Upper lobe of left lung (tissue), 4 donors: ENCODE results near the gene CYCS.

Source experiments
- EP300 ChIP-seq, 4 donors: sonication (generic); formaldehyde crosslinking; IDR thresholded peaks; one replicate each; pipeline ENCODE4 v1.5.1; 2017; ENCODE audit warnings: antibody characterized with exemption in 4 of 4, control low read depth in 2 of 4
- TF ChIP-seq, protein P1 (sequence below), 6 experiments: fragments of 450-650 bp in 4 of 6; fragments of 200-600 bp in 2 of 6; sonication (generic) in 2 of 6; IDR thresholded peaks; one replicate each; pipeline ENCODE4 v1.5.1; 2016 to 2019; ENCODE audit warnings: antibody characterized with exemption in 6 of 6

DNA sequence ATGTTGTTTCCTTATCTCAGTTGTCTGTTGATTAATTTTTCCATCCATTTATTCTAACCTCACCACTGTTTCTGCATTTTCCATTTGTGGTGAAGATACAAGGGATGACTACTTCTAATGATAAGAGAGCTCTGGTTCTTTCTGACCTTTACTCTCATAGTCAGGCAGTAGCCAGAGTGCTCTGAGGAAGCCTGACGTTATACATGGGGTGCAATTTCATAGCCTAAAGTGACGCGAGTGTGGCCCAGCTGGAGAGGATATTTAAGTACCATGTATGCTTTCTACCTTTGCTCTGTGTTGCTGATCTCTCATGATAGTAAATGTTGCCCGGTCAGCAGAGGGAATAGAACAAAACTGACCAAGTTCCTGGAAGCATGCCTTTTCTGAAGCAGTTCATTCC is 33.9 kb upstream of the CYCS start:
- TF ChIP-seq, protein P1, sequence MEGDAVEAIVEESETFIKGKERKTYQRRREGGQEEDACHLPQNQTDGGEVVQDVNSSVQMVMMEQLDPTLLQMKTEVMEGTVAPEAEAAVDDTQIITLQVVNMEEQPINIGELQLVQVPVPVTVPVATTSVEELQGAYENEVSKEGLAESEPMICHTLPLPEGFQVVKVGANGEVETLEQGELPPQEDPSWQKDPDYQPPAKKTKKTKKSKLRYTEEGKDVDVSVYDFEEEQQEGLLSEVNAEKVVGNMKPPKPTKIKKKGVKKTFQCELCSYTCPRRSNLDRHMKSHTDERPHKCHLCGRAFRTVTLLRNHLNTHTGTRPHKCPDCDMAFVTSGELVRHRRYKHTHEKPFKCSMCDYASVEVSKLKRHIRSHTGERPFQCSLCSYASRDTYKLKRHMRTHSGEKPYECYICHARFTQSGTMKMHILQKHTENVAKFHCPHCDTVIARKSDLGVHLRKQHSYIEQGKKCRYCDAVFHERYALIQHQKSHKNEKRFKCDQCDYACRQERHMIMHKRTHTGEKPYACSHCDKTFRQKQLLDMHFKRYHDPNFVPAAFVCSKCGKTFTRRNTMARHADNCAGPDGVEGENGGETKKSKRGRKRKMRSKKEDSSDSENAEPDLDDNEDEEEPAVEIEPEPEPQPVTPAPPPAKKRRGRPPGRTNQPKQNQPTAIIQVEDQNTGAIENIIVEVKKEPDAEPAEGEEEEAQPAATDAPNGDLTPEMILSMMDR (IDR thresholded peaks at IDR 0.05): no peak
- TF ChIP-seq EP300 (IDR thresholded peaks at IDR 0.05): no peak
